ENCODE data around the gene CIITA.

Gene CIITA

DNA sequence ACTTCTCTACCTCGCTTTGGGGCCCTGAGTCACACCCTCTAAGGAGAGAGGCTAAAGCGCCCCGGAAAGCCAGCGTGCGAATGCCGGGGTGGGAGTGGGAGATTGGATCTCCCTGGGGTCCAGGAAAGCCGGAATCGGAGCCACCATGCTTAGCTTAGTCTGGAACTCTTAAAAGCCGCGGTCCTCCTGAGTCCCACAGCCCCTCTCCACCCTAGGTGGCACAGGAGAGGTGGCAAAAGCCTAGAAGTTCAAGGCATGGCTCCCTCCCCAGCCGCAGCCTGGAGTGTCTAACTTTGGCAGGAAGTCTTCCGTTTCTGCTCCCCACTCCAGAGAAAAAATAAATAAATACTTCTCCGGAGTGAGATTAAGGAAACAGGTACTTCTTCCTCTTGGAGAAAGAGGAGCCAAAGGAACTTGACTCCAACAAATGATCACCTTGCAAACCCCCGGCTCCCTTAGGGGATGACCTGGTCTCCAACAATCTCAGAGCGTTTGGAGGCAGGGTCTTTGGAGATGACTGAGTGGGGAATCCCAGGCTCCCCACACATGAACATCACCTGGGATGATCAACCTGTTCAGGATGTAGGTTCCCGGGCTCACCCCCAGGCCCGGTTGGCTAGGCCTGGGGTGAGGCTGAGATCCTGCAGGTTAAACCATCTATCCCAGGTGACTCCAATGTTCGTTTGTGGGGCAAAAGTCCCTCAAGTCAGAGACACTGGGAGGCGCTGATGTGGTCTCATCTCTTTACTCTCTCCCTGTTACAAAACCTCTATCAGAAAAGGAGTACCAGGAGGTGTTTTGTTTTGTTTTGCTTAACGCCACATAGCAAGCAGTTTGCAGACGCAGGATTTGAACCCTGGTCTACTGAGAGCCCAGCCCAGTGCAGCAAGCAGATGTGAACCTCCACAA, 2.9 kb downstream of the CIITA start:
- no peak for DNase-seq

GRCh38 chr16:10880594-10881452, 3.8 kb downstream of the CIITA start:
- no peak for DNase-seq

DNA sequence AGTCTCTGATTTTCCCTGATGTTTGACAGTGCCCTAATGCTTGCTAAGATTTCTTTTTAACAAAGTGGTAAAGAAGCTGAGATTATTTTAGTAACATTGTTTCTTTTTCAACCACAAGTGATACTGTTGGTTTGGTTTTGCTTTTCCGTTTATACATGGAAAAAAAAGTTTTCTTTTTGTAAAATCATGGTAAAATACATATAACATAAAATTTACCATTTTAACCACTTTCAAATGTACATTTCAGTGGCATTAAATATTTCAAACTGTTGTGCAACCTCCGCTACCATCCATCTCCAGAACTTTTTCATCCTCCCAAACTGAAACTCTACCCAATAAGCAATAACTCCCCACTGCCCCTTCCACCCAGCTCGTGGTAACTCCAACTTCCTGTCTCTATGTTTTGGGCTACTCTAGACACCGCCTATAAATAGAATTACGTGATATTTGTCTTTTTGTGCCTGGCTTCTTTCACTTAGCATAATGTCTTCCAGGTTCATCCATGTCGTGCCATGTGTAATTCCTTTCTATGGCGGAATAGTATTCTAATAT, 4.6 kb downstream of the CIITA start:
- DNase-seq: no peak

- DNase-seq: no peak
Measured at GRCh38 chr16:10883004-10883403, 6.0 kb downstream of the CIITA start.

GRCh38 chr16:10885246-10885645, 8.2 kb downstream of the CIITA start:
- DNase-seq: no peak

- no peak for DNase-seq
Measured at GRCh38 chr16:10888320-10888937, 11.4 kb downstream of the CIITA start.

GRCh38 chr16:10889855-10890254, 12.9 kb downstream of the CIITA start:
- DNase-seq: no peak

DNA sequence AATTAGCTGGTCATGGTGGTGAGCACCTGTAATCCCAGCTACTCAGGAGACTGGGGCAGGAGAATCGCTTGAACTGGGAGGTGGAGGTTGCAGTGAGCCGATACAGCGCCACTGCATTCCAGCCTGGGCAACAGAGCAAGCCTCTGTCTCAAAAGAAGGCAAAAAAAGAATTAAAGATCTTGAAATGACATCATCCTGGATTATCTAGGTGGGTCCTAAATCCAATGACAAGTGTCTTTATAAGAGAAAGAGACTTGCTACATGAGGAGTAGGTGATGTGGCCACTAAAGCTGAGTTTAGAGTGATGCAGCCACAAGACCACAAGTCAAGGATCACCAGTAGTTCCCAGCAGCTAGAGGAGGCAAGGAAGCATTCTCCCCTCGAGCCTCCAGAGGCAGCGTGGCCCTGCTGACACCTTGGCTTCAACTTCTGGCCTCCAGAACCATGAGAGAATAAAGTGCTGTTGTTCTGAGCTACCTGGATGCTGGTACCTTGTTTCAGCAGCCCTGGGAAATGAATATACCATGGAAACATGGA, 15.8 kb downstream of the CIITA start:
- DNase-seq: no peak

DNA sequence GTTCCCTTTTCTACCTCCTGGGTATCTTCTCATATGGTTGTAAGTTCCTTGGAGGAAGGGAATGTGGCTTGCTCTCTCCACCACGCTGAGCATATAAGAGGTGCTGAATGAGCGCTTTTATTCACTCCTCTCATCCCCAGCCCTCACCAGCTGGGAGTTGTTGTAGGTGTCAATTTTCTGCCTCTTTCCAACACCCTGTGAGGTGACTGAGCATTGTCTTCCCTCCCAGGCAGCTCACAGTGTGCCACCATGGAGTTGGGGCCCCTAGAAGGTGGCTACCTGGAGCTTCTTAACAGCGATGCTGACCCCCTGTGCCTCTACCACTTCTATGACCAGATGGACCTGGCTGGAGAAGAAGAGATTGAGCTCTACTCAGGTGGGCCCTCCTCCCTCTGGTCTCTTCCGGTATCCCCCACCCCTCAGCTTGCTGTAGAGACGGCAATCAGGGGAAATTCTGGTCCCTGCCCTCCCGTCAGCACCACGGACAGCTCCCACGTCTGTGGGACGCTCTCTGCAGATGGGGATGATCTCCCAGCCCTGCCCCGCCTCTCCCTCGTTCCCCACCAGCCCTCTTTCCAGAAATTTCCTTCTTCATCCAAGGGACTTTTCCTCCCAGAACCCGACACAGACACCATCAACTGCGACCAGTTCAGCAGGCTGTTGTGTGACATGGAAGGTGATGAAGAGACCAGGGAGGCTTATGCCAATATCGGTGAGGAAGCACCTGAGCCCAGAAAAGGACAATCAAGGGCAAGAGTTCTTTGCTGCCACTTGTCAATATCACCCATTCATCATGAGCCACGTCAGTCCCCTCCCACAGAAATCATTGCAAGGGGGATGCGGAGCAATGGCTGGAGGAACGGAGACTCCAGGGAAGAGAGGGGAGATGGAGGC, 18.3 kb downstream of the CIITA start:
- no peak for DNase-seq

GRCh38 chr16:10896165-10896564, 19.2 kb downstream of the CIITA start:
- DNase-seq: no peak

GRCh38 chr16:10896723-10897122, 19.7 kb downstream of the CIITA start:
- no peak for DNase-seq

- no peak for DNase-seq
Measured at GRCh38 chr16:10897134-10897533, 20.1 kb downstream of the CIITA start.

- DNase-seq: no peak
Measured at GRCh38 chr16:10902999-10903398, 26.0 kb downstream of the CIITA start.

DNA sequence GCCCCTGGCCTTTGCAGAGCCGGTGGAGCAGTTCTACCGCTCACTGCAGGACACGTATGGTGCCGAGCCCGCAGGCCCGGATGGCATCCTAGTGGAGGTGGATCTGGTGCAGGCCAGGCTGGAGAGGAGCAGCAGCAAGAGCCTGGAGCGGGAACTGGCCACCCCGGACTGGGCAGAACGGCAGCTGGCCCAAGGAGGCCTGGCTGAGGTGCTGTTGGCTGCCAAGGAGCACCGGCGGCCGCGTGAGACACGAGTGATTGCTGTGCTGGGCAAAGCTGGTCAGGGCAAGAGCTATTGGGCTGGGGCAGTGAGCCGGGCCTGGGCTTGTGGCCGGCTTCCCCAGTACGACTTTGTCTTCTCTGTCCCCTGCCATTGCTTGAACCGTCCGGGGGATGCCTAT, 29.5 kb downstream of the CIITA start:
- no peak for DNase-seq

DNA sequence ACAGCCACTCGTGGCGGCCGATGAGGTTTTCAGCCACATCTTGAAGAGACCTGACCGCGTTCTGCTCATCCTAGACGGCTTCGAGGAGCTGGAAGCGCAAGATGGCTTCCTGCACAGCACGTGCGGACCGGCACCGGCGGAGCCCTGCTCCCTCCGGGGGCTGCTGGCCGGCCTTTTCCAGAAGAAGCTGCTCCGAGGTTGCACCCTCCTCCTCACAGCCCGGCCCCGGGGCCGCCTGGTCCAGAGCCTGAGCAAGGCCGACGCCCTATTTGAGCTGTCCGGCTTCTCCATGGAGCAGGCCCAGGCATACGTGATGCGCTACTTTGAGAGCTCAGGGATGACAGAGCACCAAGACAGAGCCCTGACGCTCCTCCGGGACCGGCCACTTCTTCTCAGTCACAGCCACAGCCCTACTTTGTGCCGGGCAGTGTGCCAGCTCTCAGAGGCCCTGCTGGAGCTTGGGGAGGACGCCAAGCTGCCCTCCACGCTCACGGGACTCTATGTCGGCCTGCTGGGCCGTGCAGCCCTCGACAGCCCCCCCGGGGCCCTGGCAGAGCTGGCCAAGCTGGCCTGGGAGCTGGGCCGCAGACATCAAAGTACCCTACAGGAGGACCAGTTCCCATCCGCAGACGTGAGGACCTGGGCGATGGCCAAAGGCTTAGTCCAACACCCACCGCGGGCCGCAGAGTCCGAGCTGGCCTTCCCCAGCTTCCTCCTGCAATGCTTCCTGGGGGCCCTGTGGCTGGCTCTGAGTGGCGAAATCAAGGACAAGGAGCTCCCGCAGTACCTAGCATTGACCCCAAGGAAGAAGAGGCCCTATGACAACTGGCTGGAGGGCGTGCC, 30.1 kb downstream of the CIITA start:
- no peak for DNase-seq

GRCh38 chr16:10907757-10908045, 30.7 kb downstream of the CIITA start:
- no peak for DNase-seq

- DNase-seq: no peak
Measured at GRCh38 chr16:10911267-10911666, 34.3 kb downstream of the CIITA start.

DNA sequence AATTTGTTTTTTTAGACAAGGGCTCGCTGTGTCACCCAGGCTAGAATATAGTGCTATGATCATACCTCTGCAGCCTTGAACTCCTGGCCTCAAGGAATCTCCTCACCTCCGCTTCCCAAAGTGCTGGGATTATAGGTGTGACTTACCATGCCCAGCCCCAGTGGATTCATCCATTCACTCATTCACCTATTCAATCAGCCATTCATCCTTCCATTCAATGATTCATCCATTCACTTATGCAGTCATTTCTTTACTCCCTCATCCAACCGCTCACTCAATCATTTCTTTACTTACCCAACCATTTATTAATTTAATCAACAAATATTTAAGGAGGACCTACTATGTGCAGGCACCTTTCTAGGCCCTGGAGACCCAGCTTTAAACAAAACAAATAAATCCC, 39.5 kb downstream of the CIITA start:
- DNase-seq: no peak

DNA sequence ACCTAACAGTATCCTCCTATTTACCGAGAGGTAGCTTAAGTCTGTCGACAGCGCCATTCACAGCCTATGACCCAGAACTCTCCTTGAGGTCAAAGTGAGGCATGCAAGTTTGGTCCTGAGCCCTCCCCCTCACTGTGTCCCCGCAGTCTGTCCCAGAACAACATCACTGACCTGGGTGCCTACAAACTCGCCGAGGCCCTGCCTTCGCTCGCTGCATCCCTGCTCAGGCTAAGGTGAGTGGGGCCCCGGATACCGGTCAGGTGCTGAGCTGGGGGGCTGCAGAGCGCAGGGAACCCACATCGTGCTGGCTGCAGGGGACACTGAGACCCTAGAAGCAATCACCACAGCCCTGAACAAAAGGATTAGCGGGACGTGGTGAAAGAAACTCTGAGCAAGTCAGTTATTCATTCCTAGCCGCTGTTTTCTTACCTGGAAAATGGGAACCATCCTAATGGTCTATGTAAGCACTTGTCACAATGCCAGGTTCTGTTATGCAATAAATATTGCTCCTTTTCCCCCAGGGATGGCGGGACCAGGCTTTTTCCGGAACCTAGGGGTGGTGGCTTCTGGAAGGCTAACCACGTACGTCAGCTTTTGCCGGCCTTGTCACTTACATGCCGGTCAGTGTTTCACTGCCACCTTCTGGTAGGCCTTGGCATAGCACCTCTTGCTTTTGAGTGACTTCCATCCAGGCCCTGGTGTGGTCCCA, 41.4 kb downstream of the CIITA start:
- peak; percentile 71 to 80 for DNase-seq

- no peak for DNase-seq
Measured at GRCh38 chr16:10919003-10919351, 42.0 kb downstream of the CIITA start.

Data from activated CD4-positive, alpha-beta T cell treated with anti-CD3 and anti-CD28 coated beads, Interleukin-2, amount 50 U/mL, for 4 hours (primary cell).